H1 (cell line): ENCODE measurements around the gene ATP11A. TPM values are rescaled to one million over a fixed set of nuclear protein-coding genes. Genes with fewer than 3 reads are reported as not detected.

ENCODE experiments used
- ASH2L ChIP-seq: fragments of 200-600, 300-600 bp; sonication (generic); IDR thresholded peaks from one replicate; pipeline ENCODE4 v1.7.1; 2017; ENCODE audit warnings: low read length
- BRCA1 ChIP-seq: IDR thresholded peaks from 2 replicates; pipeline ENCODE4 v1.6.1; 2012; ENCODE audit warnings: low read depth, low read length, improper control_type of control experiment
- CBX8 ChIP-seq: fragments of 300-800, 300-1000 bp; sonication (generic); IDR thresholded peaks from 2 replicates; pipeline ENCODE4 v1.7.1; 2016; ENCODE audit warnings: low read depth, low read length, borderline replicate concordance
- CEBPB ChIP-seq: IDR thresholded peaks from 2 replicates; pipeline ENCODE4 v1.6.1; 2012; ENCODE audit warnings: low read depth, low read length
- CHD1 ChIP-seq: IDR thresholded peaks from 2 replicates; pipeline ENCODE4 v1.6.1; 2012; ENCODE audit warnings: low read depth, low read length, improper control_type of control experiment
- EGR1 ChIP-seq: IDR thresholded peaks from 2 replicates; pipeline ENCODE4 v1.6.1; 2011; ENCODE audit warnings: low read depth, low read length, borderline replicate concordance
- HDAC2 ChIP-seq, 2 experiments: fragments of 300-600 bp in 1 of 2; sonication (generic) in 1 of 2; IDR thresholded peaks; 2 replicates each; pipeline ENCODE4 v1.6.1; 2011 to 2012; ENCODE audit warnings: low read depth in 2 of 2, low read length in 2 of 2, mild to moderate bottlenecking in 2 of 2, moderate library complexity in 2 of 2, borderline replicate concordance in 1 of 2, inconsistent platforms in 1 of 2
- JUND ChIP-seq: IDR thresholded peaks from 2 replicates; pipeline ENCODE4 v1.6.1; 2011; ENCODE audit warnings: mild to moderate bottlenecking, improper control_type of control experiment, low read length
- KDM5A ChIP-seq: fragments of 200-600 bp; IDR thresholded peaks from 2 replicates; pipeline ENCODE4 v1.7.1; 2012; ENCODE audit warnings: mild to moderate bottlenecking, low read length, inconsistent platforms, mixed read lengths
- MAFK ChIP-seq: IDR thresholded peaks from 2 replicates; pipeline ENCODE4 v1.6.1; 2012; ENCODE audit warnings: low read depth, mild to moderate bottlenecking, improper control_type of control experiment, low read length
- NRF1 ChIP-seq: IDR thresholded peaks from 2 replicates; pipeline ENCODE4 v1.6.1; 2011; ENCODE audit warnings: mild to moderate bottlenecking, low read depth, low read length, improper control_type of control experiment
- PHF8 ChIP-seq: fragments of 200-600 bp; sonication (generic); conservative IDR thresholded peaks from 2 replicates; pipeline ENCODE4 v1.7.1; 2012; ENCODE audit warnings: low read depth, mild to moderate bottlenecking, inconsistent platforms, low read length, moderate library complexity
- POLR2AphosphoS5 ChIP-seq: IDR thresholded peaks from 2 replicates; pipeline ENCODE4 v1.6.1; 2011; ENCODE audit warnings: low read depth, low read length
- POU5F1 ChIP-seq: IDR thresholded peaks from 2 replicates; pipeline ENCODE4 v1.6.1; 2011; ENCODE audit warnings: low read depth, mild to moderate bottlenecking, low read length, moderate library complexity
- RBBP5 ChIP-seq: IDR thresholded peaks from 2 replicates; pipeline ENCODE4 v1.7.1; 2012; ENCODE audit warnings: low read depth, mild to moderate bottlenecking, inconsistent platforms, low read length, moderate library complexity, borderline replicate concordance
- RFX5 ChIP-seq: IDR thresholded peaks from 2 replicates; pipeline ENCODE4 v1.6.1; 2011; ENCODE audit warnings: low read depth, low read length, improper control_type of control experiment, borderline replicate concordance
- RXRA ChIP-seq: IDR thresholded peaks from 2 replicates; pipeline ENCODE4 v1.6.1; 2011; ENCODE audit warnings: low read depth, mild to moderate bottlenecking, low read length, moderate library complexity; ENCODE audit not compliant: insufficient read depth
- SAP30 ChIP-seq: fragments of 300-600 bp; sonication (generic); IDR thresholded peaks from 2 replicates; pipeline ENCODE4 v1.7.1; 2012; ENCODE audit warnings: low read length, moderate library complexity, mild to moderate bottlenecking, inconsistent platforms; ENCODE audit not compliant: insufficient read depth, insufficient replicate concordance
- TAF1 ChIP-seq: IDR thresholded peaks from 2 replicates; pipeline ENCODE4 v1.6.1; 2011; ENCODE audit warnings: mild to moderate bottlenecking, low read depth, low read length
- TAF7 ChIP-seq: optimal IDR thresholded peaks from 2 replicates; pipeline ENCODE3; 2011; ENCODE audit warnings: low read depth, mild to moderate bottlenecking, inconsistent platforms, low read length, moderate library complexity, borderline replicate concordance
- YY1 ChIP-seq: IDR thresholded peaks from 2 replicates; pipeline ENCODE4 v1.6.1; 2011; ENCODE audit warnings: low read depth, mild to moderate bottlenecking, low read length
- ZNF274 ChIP-seq: IDR thresholded peaks from 2 replicates; pipeline ENCODE4 v1.7.0; 2012; ENCODE audit warnings: low read length, borderline replicate concordance; ENCODE audit errors: extremely low read depth
- polyA plus RNA-seq, 7 experiments: library from polyadenylated mRNA; depleted of rRNA in 3 of 7; stranded (reverse) in 5 of 7; unstranded in 2 of 7; fragments of >200 nt in 5 of 7; fragments of 200-250 nt in 2 of 7; gene quantifications; 1 replicate in 5 of 7; 2 replicates in 1 of 7; 4 replicates in 1 of 7; pipeline versions ENCODE4 v1.2.1 to v1.2.3, GENCODE V29; 2011 to 2013; ENCODE audit warnings: missing spikeins in 2 of 7, mixed read lengths in 2 of 7
- total RNA-seq: library from RNA; stranded (reverse); fragmentation: NEBNext Ultra II Directional; extraction: Animal tissue kit (Norgen Biotek cat#: 25700); gene quantifications from 2 replicates; pipeline ENCODE4 v1.2.1, GENCODE V29; 2021
- TF ChIP-seq, protein P1 (sequence below): IDR thresholded peaks from 2 replicates; pipeline ENCODE4 v1.6.1; 2012; ENCODE audit warnings: inconsistent platforms
- TF ChIP-seq, protein P2 (sequence below): IDR thresholded peaks from 2 replicates; pipeline ENCODE4 v1.6.1; 2012; ENCODE audit warnings: inconsistent platforms

ATP11A gene
- total and polyA plus RNA-seq, 2 of the 8 experiments (the other 6 are each of a cell fraction or from before 2014, with no cell fraction given): 28.8 to 72.9 TPM

DNA sequence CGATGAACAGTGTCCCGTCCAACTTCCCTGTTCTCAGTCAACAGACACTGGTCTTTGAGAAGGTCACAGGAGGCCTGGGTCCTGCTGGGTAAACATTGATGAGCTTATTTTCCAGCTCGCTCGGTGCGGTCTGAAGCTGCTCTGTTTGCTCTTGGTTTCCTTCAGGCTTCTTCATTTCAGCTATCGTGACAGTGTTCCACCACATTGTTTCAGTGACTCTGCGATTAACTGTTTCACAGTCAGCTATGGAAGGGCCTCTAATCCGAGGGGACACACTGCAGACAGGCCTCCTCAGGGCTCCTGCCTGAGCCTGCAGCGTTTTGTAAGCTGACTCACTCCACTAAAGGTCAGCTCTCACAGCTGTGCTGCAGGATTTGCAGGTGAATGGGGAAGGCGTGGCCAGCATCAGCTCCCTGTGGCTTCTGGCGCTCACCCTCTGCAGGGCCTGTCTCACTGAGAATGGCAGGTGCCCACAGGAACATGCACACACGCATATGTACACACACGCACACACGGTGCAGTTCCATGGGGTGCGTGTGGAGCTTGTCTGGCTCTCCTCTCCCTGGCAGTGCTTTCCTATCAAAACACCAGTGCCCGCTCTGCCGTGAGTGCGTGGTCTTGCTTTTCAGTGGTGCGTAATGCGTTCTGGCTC lies 216.3 kb downstream of the ATP11A start (continued):
- TF ChIP-seq POLR2AphosphoS5 (peak; percentile 78), CEBPB (no peak), RXRA (no peak), MAFK (peak; percentile 45; the same call in 1 of the 2 replicates), KDM5A (no peak), CBX8 (no peak), TAF1 (peak; percentile 52; the same call in 1 of the 2 replicates), POU5F1 (no peak), HDAC2 (IDR thresholded peaks at IDR 0.05; ENCODE audit: borderline replicate concordance in 1 of 2, low read depth in 2 of 2, low read length in 2 of 2) (0 out of 4 replicates have a peak, but pooled peaks of 1 of the 2 experiments have one; percentile 24), EGR1 (no peak), ZNF274 (no peak), PHF8 (no peak), SAP30 (no peak), RBBP5 (peak; percentile 46; the same call in 1 of the 2 replicates), JUND (peak; percentile 81), NRF1 (no peak), YY1 (no peak), BRCA1 (no peak), ASH2L (peak; percentile 31), TAF7 (no peak), RFX5 (no peak), CHD1 (no peak)
- TF ChIP-seq, protein P1, sequence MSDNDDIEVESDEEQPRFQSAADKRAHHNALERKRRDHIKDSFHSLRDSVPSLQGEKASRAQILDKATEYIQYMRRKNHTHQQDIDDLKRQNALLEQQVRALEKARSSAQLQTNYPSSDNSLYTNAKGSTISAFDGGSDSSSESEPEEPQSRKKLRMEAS: peak; percentile 56
- TF ChIP-seq, protein P2, sequence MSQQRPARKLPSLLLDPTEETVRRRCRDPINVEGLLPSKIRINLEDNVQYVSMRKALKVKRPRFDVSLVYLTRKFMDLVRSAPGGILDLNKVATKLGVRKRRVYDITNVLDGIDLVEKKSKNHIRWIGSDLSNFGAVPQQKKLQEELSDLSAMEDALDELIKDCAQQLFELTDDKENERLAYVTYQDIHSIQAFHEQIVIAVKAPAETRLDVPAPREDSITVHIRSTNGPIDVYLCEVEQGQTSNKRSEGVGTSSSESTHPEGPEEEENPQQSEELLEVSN: no peak
